Measurements from ENCODE around the gene HDLBP.

The HDLBP gene

GRCh38 chr2:241248897-241249296, 66.6 kb downstream of the HDLBP start:
- no peak for DNase-seq

- no peak for DNase-seq
These were observed 67.2 kb downstream of the HDLBP start for GRCh38 chr2:241248289-241248688.

- DNase-seq, result no peak
These were observed 71.1 kb downstream of the HDLBP start for GRCh38 chr2:241244368-241244767.

- DNase-seq, result no peak
These were observed 73.2 kb downstream of the HDLBP start for GRCh38 chr2:241242306-241242705.

GRCh38 chr2:241241669-241242068, 73.8 kb downstream of the HDLBP start:
- no peak for DNase-seq

GRCh38 chr2:241240320-241241004, 75.0 kb downstream of the HDLBP start:
- no peak for DNase-seq

- DNase-seq, result no peak
These were observed 75.8 kb downstream of the HDLBP start for GRCh38 chr2:241239552-241240202.

GRCh38 chr2:241238693-241239198, 76.7 kb downstream of the HDLBP start:
- DNase-seq, result no peak

- no peak for DNase-seq
These were observed 77.5 kb downstream of the HDLBP start for GRCh38 chr2:241237949-241238371.

- DNase-seq, result no peak
These were observed 78.4 kb downstream of the HDLBP start for GRCh38 chr2:241237047-241237446.

- no peak for DNase-seq
These were observed 79.4 kb downstream of the HDLBP start for GRCh38 chr2:241235859-241236593.

- DNase-seq, result no peak
These were observed 80.3 kb downstream of the HDLBP start for GRCh38 chr2:241234962-241235740.

- DNase-seq, result no peak
These were observed 81.2 kb downstream of the HDLBP start for GRCh38 chr2:241234066-241234790.

GRCh38 chr2:241232736-241233575, 82.5 kb downstream of the HDLBP start:
- DNase-seq, result no peak

- DNase-seq, result no peak
These were observed 85.0 kb downstream of the HDLBP start for GRCh38 chr2:241230435-241230834.

- DNase-seq, result no peak
These were observed 85.7 kb downstream of the HDLBP start for GRCh38 chr2:241229563-241230401.

GRCh38 chr2:241228860-241229516, 86.5 kb downstream of the HDLBP start:
- DNase-seq, result no peak

GRCh38 chr2:241228081-241228859, 87.2 kb downstream of the HDLBP start:
- no peak for DNase-seq

GRCh38 chr2:241227594-241227993, 87.9 kb downstream of the HDLBP start:
- no peak for DNase-seq

Data from femur (tissue), 1 donor.